Astrocyte of the cerebellum (primary cell): Measurements from ENCODE around the gene CACNA1S.

ENCODE experiments used
- DNase-seq: peaks from one replicate; pipeline ENCODE4 v3.0.0-alpha.2; 2011; ENCODE audit warnings: low read depth
- H3K4me3 ChIP-seq: 2 replicates; pipeline ENCODE4 v1.5.1; 2011; ENCODE audit warnings: mild to moderate bottlenecking, low read depth, low read length, moderate library complexity
- CTCF ChIP-seq: IDR thresholded peaks from 2 replicates; pipeline ENCODE4 v1.5.1; 2012; ENCODE audit warnings: low read length, low read depth, moderate library complexity, mild to moderate bottlenecking; ENCODE audit errors: missing control alignments
- in situ Hi-C: cut with HindIII; loops from 2 replicates; pipeline ENCODE4 v1.10.0; 2017; ENCODE audit warnings: low sequenced_read_pairs

The CACNA1S gene

GRCh38 chr1:201112173-201112731 is at the start of gene CACNA1S:
CACNA1S (minus strand) TSS chr1:201112426; CDS start chr1:201112339, 87 bp downstream.
- no peak for TF ChIP-seq CTCF
- no peak for DNase-seq
- H3K4me3 ChIP-seq, result no peak within 1 kb of the TSS
- in situ Hi-C loops, result no loop called here

GRCh38 chr1:201157949-201158348 is 45.7 kb upstream of the CACNA1S start:
- in situ Hi-C loops, result loop anchor here (10.0 kb wide), 1 partner anchor 67 kb away; no protein-coding TSS in a partner anchor
- no peak for DNase-seq
- no peak overlapping the region for H3K4me3 ChIP-seq
- TF ChIP-seq CTCF, result no peak

- no peak for TF ChIP-seq CTCF
- no peak for DNase-seq
- H3K4me3 ChIP-seq, result no peak overlapping the region
- in situ Hi-C loops, result loop anchor here (10.0 kb wide), 1 partner anchor 68 kb away; no protein-coding TSS in a partner anchor
Observed at GRCh38 chr1:201156819-201157218, 44.6 kb upstream of the CACNA1S start.

- no peak overlapping the region for H3K4me3 ChIP-seq
- DNase-seq, result no peak
- no peak for TF ChIP-seq CTCF
- in situ Hi-C loops, result loop anchor here (10.0 kb wide), 1 partner anchor 68 kb away; no protein-coding TSS in a partner anchor
Observed at GRCh38 chr1:201156346-201156745, 44.1 kb upstream of the CACNA1S start.

- in situ Hi-C loops, result loop anchor here (10.0 kb wide), 1 partner anchor 69 kb away; no protein-coding TSS in a partner anchor
- no peak for DNase-seq
- H3K4me3 ChIP-seq, result no peak overlapping the region
- TF ChIP-seq CTCF, result no peak
Observed at GRCh38 chr1:201155354-201155753, 43.1 kb upstream of the CACNA1S start.

- no peak for TF ChIP-seq CTCF
- in situ Hi-C loops, result loop anchor here (10.0 kb wide), 1 partner anchor 70 kb away; no protein-coding TSS in a partner anchor
- H3K4me3 ChIP-seq, result peak within 1 kb of the TSS; percentile 75
- DNase-seq, result peak; percentile 86
Observed at GRCh38 chr1:201154389-201155165, 42.4 kb upstream of the CACNA1S start, which contains the start of gene TMEM9. TMEM9 (minus strand) TSS chr1:201154474; CDS start chr1:201153923, 551 bp downstream.
